ENCODE measurements around the gene KRT75. TPM values are rescaled to one million over a fixed set of nuclear protein-coding genes. Genes with fewer than 3 reads are reported as not detected.

KRT75 gene
- total RNA-seq, result not detected

DNA sequence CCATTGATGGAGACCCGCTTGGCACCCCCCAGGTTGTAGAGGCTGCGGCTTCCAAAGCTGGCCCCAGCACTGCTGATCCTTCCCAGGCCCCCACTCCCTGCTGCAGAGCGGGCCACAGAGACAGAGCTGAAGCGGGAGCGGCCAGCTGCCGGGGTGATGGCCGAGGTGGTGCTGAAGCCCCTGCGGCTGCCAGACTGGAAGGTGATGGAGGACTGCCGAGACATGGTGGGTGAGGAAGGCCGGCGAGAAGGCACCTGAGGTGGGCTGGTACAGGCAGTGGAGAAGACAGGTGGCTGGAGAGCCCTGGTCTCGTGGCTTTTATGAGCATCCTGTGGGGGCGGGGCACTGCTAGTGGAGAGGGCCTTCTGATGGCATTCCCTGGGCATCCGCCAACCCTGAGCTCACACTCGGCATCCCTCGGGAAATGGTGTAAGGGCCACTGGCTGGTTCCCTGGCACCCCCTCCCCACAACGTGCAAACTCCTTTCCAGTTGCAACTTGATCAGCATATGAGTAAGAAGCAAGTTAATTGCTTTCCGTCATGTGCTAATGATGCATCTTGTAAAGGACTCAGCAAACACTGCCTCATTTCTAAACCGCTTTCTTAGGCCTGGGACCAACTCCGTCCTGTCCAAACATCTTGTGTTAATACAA is at the start of gene KRT75:
KRT75 (minus strand) TSS at position 291 of the 653 bp plus-strand sequence; CDS start at position 224, 67 bp downstream.
- Histone ChIP-seq H3K4me1 (peaks cover 0 to 9% (median 0%) of the 10 kb centered on the region in 4 donors), H3K36me3 (no peaks in the 10 kb centered on the region), H3K27ac (no peak within 1 kb of the TSS), H3K27me3 (no peaks in the 10 kb centered on the region), H3K4me3 (no peak within 1 kb of the TSS), H3K9me3 (no peaks in the 10 kb centered on the region)
- no peak for DNase-seq
- TF ChIP-seq, protein P1, sequence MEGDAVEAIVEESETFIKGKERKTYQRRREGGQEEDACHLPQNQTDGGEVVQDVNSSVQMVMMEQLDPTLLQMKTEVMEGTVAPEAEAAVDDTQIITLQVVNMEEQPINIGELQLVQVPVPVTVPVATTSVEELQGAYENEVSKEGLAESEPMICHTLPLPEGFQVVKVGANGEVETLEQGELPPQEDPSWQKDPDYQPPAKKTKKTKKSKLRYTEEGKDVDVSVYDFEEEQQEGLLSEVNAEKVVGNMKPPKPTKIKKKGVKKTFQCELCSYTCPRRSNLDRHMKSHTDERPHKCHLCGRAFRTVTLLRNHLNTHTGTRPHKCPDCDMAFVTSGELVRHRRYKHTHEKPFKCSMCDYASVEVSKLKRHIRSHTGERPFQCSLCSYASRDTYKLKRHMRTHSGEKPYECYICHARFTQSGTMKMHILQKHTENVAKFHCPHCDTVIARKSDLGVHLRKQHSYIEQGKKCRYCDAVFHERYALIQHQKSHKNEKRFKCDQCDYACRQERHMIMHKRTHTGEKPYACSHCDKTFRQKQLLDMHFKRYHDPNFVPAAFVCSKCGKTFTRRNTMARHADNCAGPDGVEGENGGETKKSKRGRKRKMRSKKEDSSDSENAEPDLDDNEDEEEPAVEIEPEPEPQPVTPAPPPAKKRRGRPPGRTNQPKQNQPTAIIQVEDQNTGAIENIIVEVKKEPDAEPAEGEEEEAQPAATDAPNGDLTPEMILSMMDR (IDR thresholded peaks at IDR 0.05), result no peak
- TF ChIP-seq POLR2A (IDR thresholded peaks at IDR 0.05), result no peak

DNA sequence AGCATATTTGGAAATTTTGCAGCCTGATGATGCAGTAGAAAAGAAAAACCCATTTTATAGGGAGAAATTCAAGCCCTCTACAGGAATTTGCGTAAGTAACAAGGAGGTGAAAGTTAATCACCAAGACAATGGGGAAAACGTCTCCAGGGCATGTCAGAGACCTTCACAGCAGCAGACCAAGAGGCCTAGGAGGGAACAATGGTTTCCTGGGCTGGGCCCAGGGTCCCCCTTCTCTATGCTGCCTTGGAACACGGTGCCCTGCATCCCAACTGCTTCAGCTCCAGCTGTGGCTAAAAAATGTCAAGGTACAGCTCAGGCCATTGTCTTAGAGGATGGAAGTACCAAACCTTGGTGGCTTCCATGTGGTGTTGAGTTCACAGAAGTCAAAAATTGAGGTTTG is 45.9 kb upstream of the KRT75 start:
- no peaks in the 10 kb centered on the region for H3K4me1 ChIP-seq
- H3K27me3 ChIP-seq, result no peaks in the 10 kb centered on the region
- DNase-seq, result no peak
- no peaks in the 10 kb centered on the region for H3K36me3 ChIP-seq
- no peak for TF ChIP-seq POLR2A (IDR thresholded peaks at IDR 0.05)
- TF ChIP-seq, protein P1 (IDR thresholded peaks at IDR 0.05), result no peak
- no peak overlapping the region for H3K27ac ChIP-seq
- H3K4me3 ChIP-seq, result no peak overlapping the region
- no peaks in the 10 kb centered on the region for H3K9me3 ChIP-seq

DNA sequence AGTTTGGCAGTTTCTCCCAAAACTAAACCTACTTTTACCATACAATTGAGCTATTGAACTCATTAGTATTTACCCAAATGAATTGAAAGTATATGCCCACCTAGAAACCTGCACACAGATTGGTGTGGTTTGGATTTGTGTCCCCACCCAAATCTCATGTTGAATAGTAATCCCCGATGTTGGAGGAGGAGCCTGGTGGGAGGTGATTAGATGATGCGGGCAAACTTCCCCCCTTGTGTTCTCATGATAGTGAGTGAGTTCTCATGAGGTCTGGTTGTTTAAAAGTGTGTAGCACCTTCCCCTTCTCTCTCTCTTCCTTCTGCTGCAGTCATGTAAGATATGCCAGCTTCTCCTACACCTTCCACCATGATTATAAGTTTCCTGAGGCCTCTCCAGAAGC is 43.5 kb upstream of the KRT75 start:
- H3K4me1 ChIP-seq, result no peaks in the 10 kb centered on the region
- DNase-seq, result no peak
- H3K27me3 ChIP-seq, result no peaks in the 10 kb centered on the region
- H3K4me3 ChIP-seq, result no peak overlapping the region
- H3K9me3 ChIP-seq, result no peaks in the 10 kb centered on the region
- no peak for TF ChIP-seq POLR2A (IDR thresholded peaks at IDR 0.05)
- TF ChIP-seq, protein P1 (IDR thresholded peaks at IDR 0.05), result no peak
- no peak overlapping the region for H3K27ac ChIP-seq
- no peaks in the 10 kb centered on the region for H3K36me3 ChIP-seq

DNA sequence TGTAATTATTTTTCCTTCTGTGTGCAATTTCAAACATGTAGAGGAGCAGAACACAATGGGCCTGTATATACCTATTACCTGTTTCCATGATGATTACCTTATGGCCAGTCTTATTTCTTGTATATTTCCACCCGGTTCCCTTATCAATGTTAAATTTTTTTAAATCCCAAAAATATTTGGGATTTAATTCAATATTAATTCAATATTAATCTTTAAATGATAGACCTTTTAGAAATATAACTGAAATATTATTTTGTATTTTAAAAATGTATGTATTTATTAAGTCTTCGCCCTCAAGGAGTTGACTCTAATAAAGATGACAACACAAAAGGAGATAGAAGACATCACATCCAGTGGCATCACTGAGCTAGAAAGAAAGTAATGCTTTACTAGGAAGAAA is 40.0 kb upstream of the KRT75 start:
- no peak for DNase-seq
- Histone ChIP-seq H3K4me1 (no peaks in the 10 kb centered on the region), H3K27me3 (no peaks in the 10 kb centered on the region), H3K36me3 (no peaks in the 10 kb centered on the region), H3K4me3 (no peak overlapping the region), H3K27ac (no peak overlapping the region), H3K9me3 (no peaks in the 10 kb centered on the region)
- TF ChIP-seq, protein P1 (IDR thresholded peaks at IDR 0.05), result no peak
- TF ChIP-seq POLR2A (IDR thresholded peaks at IDR 0.05), result no peak

DNA sequence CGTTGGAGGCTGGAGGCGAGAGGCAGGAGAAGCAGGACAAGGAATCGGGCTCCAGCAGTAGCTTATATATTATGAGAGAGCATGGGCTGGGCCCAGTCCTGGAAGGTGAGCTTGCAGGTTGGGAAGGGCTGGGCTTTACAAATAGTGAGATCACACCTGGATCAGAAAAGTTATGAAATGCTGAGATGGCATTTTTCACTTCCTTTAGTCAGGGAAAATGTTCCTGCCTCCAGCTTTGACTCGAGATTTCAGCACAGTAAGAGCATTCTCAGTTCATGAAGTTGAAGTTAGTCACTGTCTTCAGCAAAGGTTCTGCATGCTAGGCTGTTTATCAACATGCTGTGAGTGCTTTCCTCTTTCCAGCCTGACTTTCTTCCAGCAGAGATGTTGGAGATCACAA is 39.6 kb upstream of the KRT75 start, which contains the start of gene KRT6C:
KRT6C (minus strand) TSS at position 38 of the 400 bp plus-strand sequence. CDS start 68 bp downstream, outside the sequence.
- no peak for TF ChIP-seq POLR2A (IDR thresholded peaks at IDR 0.05)
- TF ChIP-seq, protein P1 (IDR thresholded peaks at IDR 0.05), result no peak
- no peaks in the 10 kb centered on the region for H3K27me3 ChIP-seq
- DNase-seq, result no peak

More for the DNA sequence above, 39.6 kb upstream of the KRT75 start, which contains the start of gene KRT6C:
- Histone ChIP-seq H3K4me3 (no peak within 1 kb of the TSS), H3K4me1 (no peaks in the 10 kb centered on the region), H3K36me3 (no peaks in the 10 kb centered on the region), H3K9me3 (no peaks in the 10 kb centered on the region), H3K27ac (no peak within 1 kb of the TSS)
